Prostate gland (tissue), 2 donors: ENCODE data around the gene SHC4.

Experiments used
- POLR2AphosphoS5 ChIP-seq: sonication (generic); formaldehyde crosslinking; IDR thresholded peaks from one replicate; pipeline ENCODE4 v1.6.1; 2017; ENCODE audit warnings: antibody characterized with exemption
- TF ChIP-seq, protein P1 (sequence below), 4 experiments: fragments of 200-600 bp in 2 of 4; fragments of 450-650 bp in 2 of 4; sonication (generic) in 2 of 4; IDR thresholded peaks; 1 replicate in 3 of 4; 2 replicates in 1 of 4; pipeline ENCODE4 v1.5.1; 2016 to 2019; ENCODE audit warnings: antibody characterized with exemption in 4 of 4, mild to moderate bottlenecking in 2 of 4, moderate library complexity in 2 of 4

- no peak for TF ChIP-seq POLR2AphosphoS5
- TF ChIP-seq, protein P1, sequence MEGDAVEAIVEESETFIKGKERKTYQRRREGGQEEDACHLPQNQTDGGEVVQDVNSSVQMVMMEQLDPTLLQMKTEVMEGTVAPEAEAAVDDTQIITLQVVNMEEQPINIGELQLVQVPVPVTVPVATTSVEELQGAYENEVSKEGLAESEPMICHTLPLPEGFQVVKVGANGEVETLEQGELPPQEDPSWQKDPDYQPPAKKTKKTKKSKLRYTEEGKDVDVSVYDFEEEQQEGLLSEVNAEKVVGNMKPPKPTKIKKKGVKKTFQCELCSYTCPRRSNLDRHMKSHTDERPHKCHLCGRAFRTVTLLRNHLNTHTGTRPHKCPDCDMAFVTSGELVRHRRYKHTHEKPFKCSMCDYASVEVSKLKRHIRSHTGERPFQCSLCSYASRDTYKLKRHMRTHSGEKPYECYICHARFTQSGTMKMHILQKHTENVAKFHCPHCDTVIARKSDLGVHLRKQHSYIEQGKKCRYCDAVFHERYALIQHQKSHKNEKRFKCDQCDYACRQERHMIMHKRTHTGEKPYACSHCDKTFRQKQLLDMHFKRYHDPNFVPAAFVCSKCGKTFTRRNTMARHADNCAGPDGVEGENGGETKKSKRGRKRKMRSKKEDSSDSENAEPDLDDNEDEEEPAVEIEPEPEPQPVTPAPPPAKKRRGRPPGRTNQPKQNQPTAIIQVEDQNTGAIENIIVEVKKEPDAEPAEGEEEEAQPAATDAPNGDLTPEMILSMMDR (IDR thresholded peaks at IDR 0.05) = no peak
Observed at GRCh38 chr15:48937886-48938285, 25.8 kb downstream of the SHC4 start.
